Neural crest cell (in vitro differentiated cells): ENCODE results near the gene ALOXE3. TPM values are rescaled to one million over a fixed set of nuclear protein-coding genes. Genes with fewer than 3 reads are reported as not detected.

Source experiments
- DNase-seq: peaks from one replicate; pipeline ENCODE4 v3.0.0; 2021; ENCODE audit warnings: low read depth, mixed read lengths, low spot score
- H3K27ac Mint-ChIP-seq: one replicate; pipeline ENCODE4 v1.8.0; 2021; ENCODE audit warnings: mild to moderate bottlenecking, mixed read lengths; ENCODE audit not compliant: unreplicated experiment
- H3K27me3 Mint-ChIP-seq: 2 replicates; pipeline ENCODE4 v1.8.0; 2021; ENCODE audit warnings: low read depth, mild to moderate bottlenecking, mixed read lengths
- H3K36me3 Mint-ChIP-seq: 2 replicates; pipeline ENCODE4 v1.8.0; 2021; ENCODE audit warnings: low read depth, mild to moderate bottlenecking, mixed read lengths
- H3K4me1 Mint-ChIP-seq: 2 replicates; pipeline ENCODE4 v1.8.0; 2021; ENCODE audit warnings: mixed read lengths
- H3K4me3 Mint-ChIP-seq: one replicate; pipeline ENCODE4 v1.8.0; 2021; ENCODE audit warnings: mild to moderate bottlenecking, mixed read lengths
- H3K9me3 Mint-ChIP-seq: 2 replicates; pipeline ENCODE4 v1.8.0; 2021; ENCODE audit warnings: mixed read lengths
- CTCF ChIP-seq: fragments of 200-600 bp; sonication (generic); conservative IDR thresholded peaks from 2 replicates; pipeline ENCODE4 v1.5.0; 2021; ENCODE audit warnings: antibody characterized with exemption, mild to moderate bottlenecking
- microRNA-seq: library from miRNA; unstranded; fragments of <30 nt; microRNA quantifications from one replicate; pipeline ENCODE4, GENCODE V29; 2020
- total RNA-seq: library from RNA; stranded (reverse); gene quantifications from 2 replicates; pipeline ENCODE4 v1.2.1, GENCODE V29; 2021

Gene ALOXE3
- total RNA-seq, 1 donor from 2014 or later = not detected

DNA sequence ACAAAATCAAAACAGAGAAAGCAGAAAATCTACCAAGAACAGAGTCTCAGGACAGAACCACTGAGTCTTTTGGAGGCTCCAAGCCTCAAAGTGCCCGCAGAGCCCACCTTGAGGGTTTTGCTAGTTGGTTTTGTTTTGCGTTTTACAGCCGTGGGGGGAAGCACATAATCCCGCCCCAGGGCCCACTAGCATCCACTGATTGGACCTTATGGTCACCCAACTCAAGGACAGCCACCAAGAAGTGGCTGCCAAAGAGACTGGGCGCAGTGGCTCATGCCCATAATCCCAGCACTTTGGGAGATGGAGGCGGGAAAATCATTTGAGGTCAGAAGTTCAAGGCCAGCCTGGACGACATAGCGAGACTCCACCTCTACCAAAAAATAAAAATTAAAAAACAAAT is 69.6 kb downstream of the ALOXE3 start:
- Mint-ChIP-seq H3K4me1 (no peaks in the 10 kb centered on the region), H3K27me3 (peaks cover 14% of the 10 kb centered on the region), H3K4me3 (no peak overlapping the region), H3K36me3 (no peaks in the 10 kb centered on the region), H3K27ac (no peak overlapping the region), H3K9me3 (no peaks in the 10 kb centered on the region)
- DNase-seq = no peak
- no peak for TF ChIP-seq CTCF

- H3K4me1 Mint-ChIP-seq = no peaks in the 10 kb centered on the region
- no peak overlapping the region for H3K27ac Mint-ChIP-seq
- no peaks in the 10 kb centered on the region for H3K36me3 Mint-ChIP-seq
- peaks cover 11% of the 10 kb centered on the region for H3K27me3 Mint-ChIP-seq
- H3K9me3 Mint-ChIP-seq = no peaks in the 10 kb centered on the region
- no peak for DNase-seq
- no peak for TF ChIP-seq CTCF
- H3K4me3 Mint-ChIP-seq = no peak overlapping the region
Observed at GRCh38 chr17:8048236-8048635, 70.1 kb downstream of the ALOXE3 start.

GRCh38 chr17:8047769-8048110 is 70.6 kb downstream of the ALOXE3 start:
- peaks cover 11% of the 10 kb centered on the region for H3K27me3 Mint-ChIP-seq
- H3K9me3 Mint-ChIP-seq = no peaks in the 10 kb centered on the region

DNA sequence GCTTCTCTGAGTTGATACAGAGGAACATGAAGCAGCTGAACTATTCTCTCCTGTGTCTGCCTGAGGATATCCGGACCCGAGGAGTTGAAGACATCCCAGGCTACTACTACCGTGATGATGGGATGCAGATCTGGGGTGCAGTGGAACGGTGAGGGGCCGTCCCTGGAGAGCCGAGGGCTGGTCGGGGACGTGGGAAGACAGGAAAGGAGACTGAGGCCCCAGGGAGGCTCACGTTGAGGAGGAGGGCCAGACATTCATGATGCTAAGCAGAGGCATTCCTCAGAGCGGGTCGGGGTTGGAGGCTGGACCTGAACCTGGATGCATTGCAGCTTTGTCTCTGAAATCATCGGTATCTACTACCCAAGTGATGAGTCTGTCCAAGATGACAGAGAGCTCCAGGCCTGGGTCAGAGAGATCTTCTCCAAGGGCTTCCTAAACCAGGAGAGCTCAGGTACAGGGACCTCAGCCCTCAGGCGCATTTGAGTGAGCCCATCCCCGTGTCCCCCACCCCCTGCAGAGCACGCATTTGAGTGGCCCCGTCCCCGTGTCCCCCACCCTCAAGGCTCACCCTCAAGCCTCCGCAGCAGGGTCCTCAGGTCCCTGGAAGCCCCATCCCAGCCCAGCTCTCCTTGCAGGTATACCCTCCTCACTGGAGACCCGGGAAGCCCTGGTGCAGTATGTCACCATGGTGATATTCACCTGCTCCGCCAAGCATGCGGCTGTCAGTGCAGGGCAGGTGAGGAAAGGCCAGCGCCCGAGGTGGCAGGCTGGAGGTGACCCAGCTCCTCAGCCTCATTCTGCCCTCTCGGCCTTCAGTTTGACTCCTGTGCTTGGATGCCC is 71.2 kb downstream of the ALOXE3 start:
- H3K27me3 Mint-ChIP-seq = peaks cover 11% of the 10 kb centered on the region
- H3K36me3 Mint-ChIP-seq = no peaks in the 10 kb centered on the region
- no peak for DNase-seq
- TF ChIP-seq CTCF = no peak
- H3K4me1 Mint-ChIP-seq = no peaks in the 10 kb centered on the region
- H3K4me3 Mint-ChIP-seq = no peak overlapping the region
- no peaks in the 10 kb centered on the region for H3K9me3 Mint-ChIP-seq
- H3K27ac Mint-ChIP-seq = no peak overlapping the region

More at GRCh38 chr17:8047769-8048110, 70.6 kb downstream of the ALOXE3 start:
- no peak for TF ChIP-seq CTCF
- H3K4me3 Mint-ChIP-seq = no peak overlapping the region
- no peak overlapping the region for H3K27ac Mint-ChIP-seq
- H3K36me3 Mint-ChIP-seq = no peaks in the 10 kb centered on the region
- no peaks in the 10 kb centered on the region for H3K4me1 Mint-ChIP-seq
- DNase-seq = no peak

- DNase-seq = no peak
- H3K27ac Mint-ChIP-seq = no peak overlapping the region
- no peak overlapping the region for H3K4me3 Mint-ChIP-seq
- H3K9me3 Mint-ChIP-seq = no peaks in the 10 kb centered on the region
- no peaks in the 10 kb centered on the region for H3K4me1 Mint-ChIP-seq
- no peaks in the 10 kb centered on the region for H3K36me3 Mint-ChIP-seq
- TF ChIP-seq CTCF = no peak
- peaks cover 7% of the 10 kb centered on the region for H3K27me3 Mint-ChIP-seq
Observed at GRCh38 chr17:8046306-8046928, 71.9 kb downstream of the ALOXE3 start.

Small RNA genes lying within 50 kb of the gene (microRNA-seq; reads per million reads assigned to microRNA genes)
- gene MIR4314 (not detected), gene MIR6883 (not detected)

Other genes with a start within 250 kb of the ALOXE3 start
- gene CHD3, start 229.7 kb downstream of the ALOXE3 start, total RNA-seq = 53.3 and 59.7 TPM in 2 replicates
- 3.6 and 4.0 TPM in 2 replicates for gene RNF227, start 202.2 kb downstream of the ALOXE3 start, total RNA-seq
- gene KCNAB3, start 188.7 kb downstream of the ALOXE3 start, total RNA-seq = 19.9 and 20.4 TPM in 2 replicates
- 129 and 145 TPM in 2 replicates for gene TRAPPC1, start 186.6 kb downstream of the ALOXE3 start, total RNA-seq
- gene CNTROB, start 186.3 kb downstream of the ALOXE3 start, total RNA-seq = 55.5 and 58.3 TPM in 2 replicates
- gene GUCY2D, start 115.9 kb downstream of the ALOXE3 start, total RNA-seq = not detected in 2 replicates
- not detected in 2 replicates for gene ALOX15B, start 79.5 kb downstream of the ALOXE3 start, total RNA-seq
- not detected in 2 replicates for gene ALOX12B, start 30.8 kb downstream of the ALOXE3 start, total RNA-seq
- 0.41 and 0.56 TPM in 2 replicates for gene HES7, start 5.6 kb upstream of the ALOXE3 start, total RNA-seq
- 38.3 and 51.6 TPM in 2 replicates for gene PER1, start 33.9 kb upstream of the ALOXE3 start, total RNA-seq
- gene VAMP2, start 44.4 kb upstream of the ALOXE3 start, total RNA-seq = 47.2 and 49.7 TPM in 2 replicates
- gene TMEM107, start 57.9 kb upstream of the ALOXE3 start, total RNA-seq = 41.4 and 45.7 TPM in 2 replicates
- gene BORCS6, start 71.7 kb upstream of the ALOXE3 start, total RNA-seq = 5.5 and 5.6 TPM in 2 replicates
- 176 and 186 TPM in 2 replicates for gene AURKB, start 92.1 kb upstream of the ALOXE3 start, total RNA-seq
- gene CTC1, start 129.5 kb upstream of the ALOXE3 start, total RNA-seq = 39.7 and 44.8 TPM in 2 replicates
- gene PFAS, start 130.8 kb upstream of the ALOXE3 start, total RNA-seq = 201 and 217 TPM in 2 replicates
- gene RANGRF, start 170.2 kb upstream of the ALOXE3 start, total RNA-seq = 48.5 and 51.0 TPM in 2 replicates
- 2.3 and 3.5 TPM in 2 replicates for gene SLC25A35, start 176.9 kb upstream of the ALOXE3 start, total RNA-seq
- gene ARHGEF15, start 191.7 kb upstream of the ALOXE3 start, total RNA-seq = not detected in 2 replicates
- gene ODF4, start 221.3 kb upstream of the ALOXE3 start, total RNA-seq = not detected in 2 replicates